ENCODE results near the gene LHPP. TPM values are rescaled to one million over a fixed set of nuclear protein-coding genes. Genes with fewer than 3 reads are reported as not detected.

Gene LHPP
- total and polyA plus RNA-seq, 2 donors (not counting 1 experiment from before 2014, with no cell fraction given): 10.2 to 15.6 TPM

DNA sequence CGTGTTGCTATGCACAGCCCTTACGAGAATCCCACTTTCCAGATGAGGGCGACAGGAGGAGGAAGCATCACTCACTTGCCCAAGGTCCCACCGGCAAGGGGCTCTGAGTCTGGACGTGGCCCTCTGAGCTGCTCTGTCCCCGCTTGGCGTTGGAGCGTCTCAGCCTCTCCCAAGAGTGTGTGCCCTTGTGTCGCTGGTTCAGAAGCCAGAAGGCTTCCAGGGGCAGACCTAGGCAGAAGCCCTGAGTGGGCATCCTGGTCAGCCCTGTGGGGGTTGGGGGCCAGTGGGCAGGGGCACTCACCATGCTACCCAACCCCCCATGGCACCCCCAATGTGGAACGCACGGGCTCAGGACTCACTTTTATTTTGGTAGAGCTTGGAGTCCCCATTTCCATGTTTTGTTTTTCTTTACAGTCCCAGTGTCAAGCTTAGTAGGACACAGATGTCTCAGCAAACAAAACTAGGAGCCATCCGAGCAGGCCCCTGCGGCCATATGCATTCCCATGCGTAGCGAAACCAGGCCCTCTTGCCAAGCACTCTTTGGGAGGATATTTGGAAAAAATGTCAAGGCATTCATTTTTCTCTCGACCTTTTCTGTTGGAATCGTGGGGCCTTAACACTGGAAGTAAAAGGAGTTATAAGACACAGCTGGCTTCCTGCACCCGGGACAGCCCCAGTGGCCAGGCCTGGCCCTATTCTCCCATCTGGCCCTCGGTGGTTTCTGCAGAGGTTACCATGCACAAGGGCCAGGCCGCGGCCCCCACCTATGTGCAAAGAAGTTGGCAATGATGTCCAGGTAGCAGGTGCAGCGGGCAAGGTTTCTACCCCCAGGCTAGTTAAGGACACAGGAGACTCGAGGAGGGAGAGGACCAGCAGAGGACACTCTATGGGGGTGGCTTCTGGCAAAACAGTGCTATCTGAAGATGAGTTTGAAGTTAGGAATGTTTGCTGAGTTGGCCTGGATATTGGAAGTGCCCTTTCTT is 97.0 kb downstream of the LHPP start:
- no peaks in the 10 kb centered on the region for H3K79me2 ChIP-seq (ENCODE audit: control insufficient read depth, insufficient read depth, low read length)
- H3K36me3 ChIP-seq (ENCODE audit: control insufficient read depth, insufficient read depth, low read length): no peaks in the 10 kb centered on the region
- H3K4me1 ChIP-seq (ENCODE audit: control insufficient read depth, extremely low read depth, insufficient read depth, low read length): no peaks in the 10 kb centered on the region
- H3K4me3 ChIP-seq (replicated peaks in 1 of 4; ENCODE audit: control extremely low read depth in 1 of 4, insufficient read depth in 1 of 4, low read depth in 3 of 4, low read length in 4 of 4): no peak overlapping the region
- H4K20me1 ChIP-seq (ENCODE audit: control insufficient read depth, extremely low read depth, insufficient read depth, low read length): no peaks in the 10 kb centered on the region
- no peak for TF ChIP-seq EZH2 (IDR thresholded peaks at IDR 0.05; ENCODE audit: low read length, missing control alignments)
- TF ChIP-seq, protein P1, sequence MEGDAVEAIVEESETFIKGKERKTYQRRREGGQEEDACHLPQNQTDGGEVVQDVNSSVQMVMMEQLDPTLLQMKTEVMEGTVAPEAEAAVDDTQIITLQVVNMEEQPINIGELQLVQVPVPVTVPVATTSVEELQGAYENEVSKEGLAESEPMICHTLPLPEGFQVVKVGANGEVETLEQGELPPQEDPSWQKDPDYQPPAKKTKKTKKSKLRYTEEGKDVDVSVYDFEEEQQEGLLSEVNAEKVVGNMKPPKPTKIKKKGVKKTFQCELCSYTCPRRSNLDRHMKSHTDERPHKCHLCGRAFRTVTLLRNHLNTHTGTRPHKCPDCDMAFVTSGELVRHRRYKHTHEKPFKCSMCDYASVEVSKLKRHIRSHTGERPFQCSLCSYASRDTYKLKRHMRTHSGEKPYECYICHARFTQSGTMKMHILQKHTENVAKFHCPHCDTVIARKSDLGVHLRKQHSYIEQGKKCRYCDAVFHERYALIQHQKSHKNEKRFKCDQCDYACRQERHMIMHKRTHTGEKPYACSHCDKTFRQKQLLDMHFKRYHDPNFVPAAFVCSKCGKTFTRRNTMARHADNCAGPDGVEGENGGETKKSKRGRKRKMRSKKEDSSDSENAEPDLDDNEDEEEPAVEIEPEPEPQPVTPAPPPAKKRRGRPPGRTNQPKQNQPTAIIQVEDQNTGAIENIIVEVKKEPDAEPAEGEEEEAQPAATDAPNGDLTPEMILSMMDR (conservative IDR thresholded peaks at IDR 0.05 in 1 of 2, IDR thresholded peaks at IDR 0.05 in 1 of 2; ENCODE audit: low read depth in 1 of 2, low read length in 2 of 2): no peak
- no peak overlapping the region for H3K27ac ChIP-seq (ENCODE audit: insufficient read depth, low read length)
- no peaks in the 10 kb centered on the region for H3K9me3 ChIP-seq (ENCODE audit: control insufficient read depth, insufficient read depth, low read depth, low read length)
- no peak overlapping the region for H2AFZ ChIP-seq (ENCODE audit: low read length)
- H3K27me3 ChIP-seq (ENCODE audit: control insufficient read depth, insufficient read depth, low read length): no peaks in the 10 kb centered on the region
- no peak overlapping the region for H3K4me2 ChIP-seq (ENCODE audit: extremely low read depth, insufficient read depth, low read length)
- H3K9ac ChIP-seq (ENCODE audit: insufficient read depth, low read length): no peak overlapping the region
- DNase-seq (ENCODE audit: low read depth in 2 of 2): peak in 1 of 2 donors; percentile 8

DNA sequence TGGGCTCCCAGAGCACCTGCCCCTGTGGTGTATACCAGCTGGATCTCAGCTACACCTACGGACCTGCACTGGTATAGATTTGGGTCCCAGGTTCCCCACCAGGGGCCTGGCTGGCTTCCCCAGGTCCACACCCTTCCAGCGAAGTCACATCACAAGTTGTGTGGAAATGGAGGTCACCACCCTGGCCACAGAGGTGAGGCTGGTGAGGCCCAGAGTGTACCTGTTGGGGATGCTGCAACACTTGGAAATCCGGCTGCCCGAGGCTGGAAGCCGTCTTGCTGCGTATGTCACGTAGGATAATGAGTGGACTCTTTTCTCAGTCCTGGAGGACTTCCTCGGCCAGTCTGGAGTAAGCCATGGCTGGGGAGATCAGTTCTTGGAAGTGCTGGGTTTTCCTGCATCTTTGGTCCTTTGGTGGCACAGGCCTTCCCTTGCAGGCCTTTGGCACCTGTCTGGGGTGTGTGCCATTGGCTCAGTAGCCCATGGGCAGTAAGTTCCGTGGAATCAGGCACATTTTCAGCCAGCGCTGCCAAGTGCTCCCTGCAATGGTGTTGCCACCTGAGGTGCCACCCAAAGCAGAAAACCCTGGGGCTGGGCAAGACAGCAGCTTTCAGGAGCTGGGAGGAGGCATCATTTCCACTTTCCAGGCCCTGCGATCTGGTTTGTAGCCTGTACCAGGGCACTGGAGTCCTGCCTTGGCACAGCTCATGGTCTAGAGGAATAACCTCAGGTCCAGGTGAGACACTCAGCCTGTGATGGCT is 97.9 kb downstream of the LHPP start:
- no peak overlapping the region for H3K27ac ChIP-seq (ENCODE audit: insufficient read depth, low read length)
- H4K20me1 ChIP-seq (ENCODE audit: control insufficient read depth, extremely low read depth, insufficient read depth, low read length): no peaks in the 10 kb centered on the region
- H3K4me1 ChIP-seq (ENCODE audit: control insufficient read depth, extremely low read depth, insufficient read depth, low read length): no peaks in the 10 kb centered on the region
- no peaks in the 10 kb centered on the region for H3K27me3 ChIP-seq (ENCODE audit: control insufficient read depth, insufficient read depth, low read length)
- TF ChIP-seq, protein P1 (conservative IDR thresholded peaks at IDR 0.05 in 1 of 2, IDR thresholded peaks at IDR 0.05 in 1 of 2; ENCODE audit: low read depth in 1 of 2, low read length in 2 of 2): no peak
- TF ChIP-seq EZH2 (IDR thresholded peaks at IDR 0.05; ENCODE audit: low read length, missing control alignments): no peak
- no peaks in the 10 kb centered on the region for H3K9me3 ChIP-seq (ENCODE audit: control insufficient read depth, insufficient read depth, low read depth, low read length)
- H3K4me3 ChIP-seq (replicated peaks in 1 of 4; ENCODE audit: control extremely low read depth in 1 of 4, insufficient read depth in 1 of 4, low read depth in 3 of 4, low read length in 4 of 4): no peak overlapping the region
- H2AFZ ChIP-seq (ENCODE audit: low read length): no peak overlapping the region
- H3K79me2 ChIP-seq (ENCODE audit: control insufficient read depth, insufficient read depth, low read length): no peaks in the 10 kb centered on the region
- H3K4me2 ChIP-seq (ENCODE audit: extremely low read depth, insufficient read depth, low read length): no peak overlapping the region
- no peak overlapping the region for H3K9ac ChIP-seq (ENCODE audit: insufficient read depth, low read length)
- DNase-seq (ENCODE audit: low read depth in 2 of 2): no peak
- H3K36me3 ChIP-seq (ENCODE audit: control insufficient read depth, insufficient read depth, low read length): no peaks in the 10 kb centered on the region
